HepG2 (cell line): ENCODE measurements around the gene PPA1. TPM values are rescaled to one million over a fixed set of nuclear protein-coding genes. Genes with fewer than 3 reads are reported as not detected.

Experiments
- ATAC-seq: fragments of 200-7000 bp; cut with Tn5 transposase; 3 replicates; pipeline ENCODE4 v1.9.1; 2020; ENCODE audit warnings: mild to moderate bottlenecking, moderate library complexity
- BruUV-seq: library from RNA; stranded (reverse); fragments of 400-500 nt; replicated peaks from 2 replicates; lab custom pipeline; 2021; lab: Mats Ljungman, UMichigan
- CTCF ChIA-PET: fragments of 300-600 bp; formaldehyde crosslinking; extraction: SDS; loops from one replicate; lab custom pipeline; 2021; ENCODE audit warnings: low total read pairs, inconsistent platforms, low intra/inter-chr PET ratio; lab: Yijun Ruan, JAX
- POLR2A ChIA-PET: fragments of 350-600 bp; sonication (Branson Sonifier 250); formaldehyde crosslinking; loops from one replicate; lab custom pipeline; 2020; ENCODE audit warnings: antibody characterized with exemption, inconsistent platforms; lab: Yijun Ruan, JAX
- DNase-seq: peaks from one replicate; pipeline ENCODE4 v3.0.0-alpha.2; 2015; ENCODE audit warnings: low spot score
- FAIRE-seq: peaks from 3 replicates; lab custom pipeline; 2011; peaks lifted over from hg19 to GRCh38; lab: Jason Lieb, UNC
- H2AFZ ChIP-seq: one replicate; pipeline ENCODE4 v1.6.1; 2011; ENCODE audit warnings: low read length, inconsistent platforms
- H3K27ac ChIP-seq: fragments of 300-600 bp; 3 replicates; pipeline ENCODE4 v1.8.0; 2011; ENCODE audit warnings: mixed run types, mild to moderate bottlenecking, mixed read lengths, low read length, inconsistent platforms; ENCODE audit not compliant: insufficient read depth; ENCODE audit errors: extremely low read length
- H3K27me3 ChIP-seq, 2 experiments: fragments of 200-600 bp in 1 of 2; 2 replicates in 1 of 2; 3 replicates in 1 of 2; pipeline versions ENCODE4 v1.6.0 to v1.8.0; 2011; ENCODE audit warnings: low read length in 2 of 2, mild to moderate bottlenecking in 2 of 2, moderate library complexity in 2 of 2, inconsistent platforms in 1 of 2; ENCODE audit not compliant: insufficient read depth in 2 of 2, control insufficient read depth in 1 of 2
- H3K36me3 ChIP-seq, 2 experiments: fragments of 200-600 bp in 1 of 2; replicated peaks in 1 of 2; 2 replicates in 1 of 2; 3 replicates in 1 of 2; pipeline versions ENCODE4 v1.5.1 to v1.8.0; 2011; ENCODE audit warnings: low read length in 2 of 2, inconsistent platforms in 1 of 2; ENCODE audit not compliant: insufficient read depth in 2 of 2, control insufficient read depth in 1 of 2
- H3K4me1 ChIP-seq: 2 replicates; pipeline ENCODE4 v1.5.1; 2012; ENCODE audit warnings: low read length, inconsistent platforms; ENCODE audit not compliant: insufficient read depth
- H3K4me2 ChIP-seq: 2 replicates; pipeline ENCODE4 v1.6.0; 2011; ENCODE audit warnings: low read depth, low read length, inconsistent platforms
- H3K4me3 ChIP-seq, 3 experiments: fragments of 200-600 bp in 1 of 3; sonication (generic), shearing (Covaris generic) in 1 of 3; replicated peaks in 1 of 3; 2 replicates each; pipeline ENCODE4 v1.5.1; 2011 to 2016; ENCODE audit warnings: low read length in 3 of 3, inconsistent platforms in 2 of 3, low read depth in 2 of 3, mild to moderate bottlenecking in 2 of 3, control low read depth in 1 of 3, mixed read lengths in 1 of 3; ENCODE audit not compliant: insufficient read depth in 1 of 3
- H3K79me2 ChIP-seq: one replicate; pipeline ENCODE4 v1.6.1; 2011; ENCODE audit warnings: low read length, inconsistent platforms; ENCODE audit not compliant: insufficient read depth
- H3K9ac ChIP-seq: 2 replicates; pipeline ENCODE4 v1.6.0; 2011; ENCODE audit warnings: mild to moderate bottlenecking, low read depth, low read length, inconsistent platforms; ENCODE audit not compliant: insufficient read depth
- H3K9me3 ChIP-seq: 2 replicates; pipeline ENCODE4 v1.5.1; 2012; ENCODE audit warnings: mild to moderate bottlenecking, low read length
- H4K20me1 ChIP-seq: 2 replicates; pipeline ENCODE4 v1.6.0; 2011; ENCODE audit warnings: inconsistent platforms, mild to moderate bottlenecking, low read length, moderate library complexity; ENCODE audit not compliant: insufficient read depth
- CENPX ChIP-seq: sonication (generic); formaldehyde crosslinking; IDR thresholded peaks from 2 replicates; pipeline ENCODE4 v1.9.0; 2021; ENCODE audit warnings: mild to moderate bottlenecking, missing genetic modification reagents, moderate library complexity
- KLF16 ChIP-seq, 2 experiments: sonication (generic) in 1 of 2; formaldehyde crosslinking in 1 of 2; IDR thresholded peaks; 2 replicates each; pipeline versions ENCODE4 v1.6.1 to v1.8.0; 2016 to 2023; ENCODE audit warnings: missing genetic modification reagents in 2 of 2, missing compliant biosample characterization in 1 of 2
- KMT2A ChIP-seq: sonication (generic); formaldehyde crosslinking; IDR thresholded peaks from 2 replicates; pipeline ENCODE4 v1.4.0; 2020; ENCODE audit warnings: missing genetic modification reagents
- PHF21A ChIP-seq: sonication (generic); formaldehyde crosslinking; IDR thresholded peaks from 2 replicates; pipeline ENCODE4 v1.5.0; 2020; ENCODE audit warnings: mild to moderate bottlenecking, missing genetic modification reagents
- REL ChIP-seq: sonication (generic); formaldehyde crosslinking; conservative IDR thresholded peaks from 2 replicates; pipeline ENCODE4 v1.8.0; 2022; ENCODE audit warnings: mild to moderate bottlenecking, missing genetic modification reagents, moderate library complexity
- RORA ChIP-seq: sonication (generic); formaldehyde crosslinking; IDR thresholded peaks from 2 replicates; pipeline ENCODE4 v1.5.0; 2020; ENCODE audit warnings: mild to moderate bottlenecking, missing genetic modification reagents, moderate library complexity
- TSC22D2 ChIP-seq: sonication (generic); formaldehyde crosslinking; IDR thresholded peaks from 2 replicates; pipeline ENCODE4 v1.5.1; 2020; ENCODE audit warnings: missing genetic modification reagents, mild to moderate bottlenecking, borderline replicate concordance
- ZNF382 ChIP-seq: sonication (generic); formaldehyde crosslinking; IDR thresholded peaks from 2 replicates; pipeline ENCODE4 v1.5.0; 2020; ENCODE audit warnings: missing genetic modification reagents, mild to moderate bottlenecking, borderline replicate concordance
- WGBS: methylation state at CpG from one replicate; pipeline ENCODE4 v1.1.6; 2017; ENCODE audit warnings: low lambda C conversion rate; 5-methylcytosine and 5-hydroxymethylcytosine counted together
- in situ Hi-C: cut with HindIII; loops from 2 replicates; pipeline ENCODE4 v1.10.0; 2017; ENCODE audit warnings: low pct_unique_long_range_greater_than_20kb; ENCODE audit not compliant: extremely low pct_ligation_motif_present
- intact Hi-C: fragments of 100-400 bp; cut with micrococcal nuclease; formaldehyde crosslinking; loops from one replicate; pipeline ENCODE4 v1.10.0; 2022; ENCODE audit not compliant: unreplicated experiment
- polyA plus RNA-seq, 8 experiments: library from polyadenylated mRNA; depleted of rRNA in 3 of 8; stranded (reverse) in 7 of 8; unstranded in 1 of 8; fragments of >200 nt; fragmentation: Illumina TruSeq in 4 of 8; extraction: Trizol in 4 of 8; gene quantifications; 2 replicates each; pipeline versions ENCODE4 v1.2.1 to v1.2.3, GENCODE V29; 2011 to 2016; ENCODE audit warnings: low read depth in 4 of 8, missing spikeins in 1 of 8, mixed read lengths in 1 of 8; ENCODE audit not compliant: insufficient read depth in 1 of 8
- total RNA-seq, 5 experiments: library from RNA; depleted of rRNA; stranded (reverse); fragments of >200 nt; fragmentation: Illumina TruSeq; extraction: Trizol; gene quantifications; 2 replicates each; pipeline ENCODE4 v1.2.3, GENCODE V29; 2016; ENCODE audit warnings: low read depth in 1 of 5
- TF ChIP-seq, protein P1 (sequence below): sonication (generic); formaldehyde crosslinking; IDR thresholded peaks from 2 replicates; pipeline ENCODE4 v1.4.0; 2020; ENCODE audit warnings: low read depth, missing genetic modification reagents

The PPA1 gene
- total and polyA plus RNA-seq, 2 of the 13 experiments (the other 11 are each of a cell fraction or from before 2014, with no cell fraction given), result 136 to 250 TPM

DNA sequence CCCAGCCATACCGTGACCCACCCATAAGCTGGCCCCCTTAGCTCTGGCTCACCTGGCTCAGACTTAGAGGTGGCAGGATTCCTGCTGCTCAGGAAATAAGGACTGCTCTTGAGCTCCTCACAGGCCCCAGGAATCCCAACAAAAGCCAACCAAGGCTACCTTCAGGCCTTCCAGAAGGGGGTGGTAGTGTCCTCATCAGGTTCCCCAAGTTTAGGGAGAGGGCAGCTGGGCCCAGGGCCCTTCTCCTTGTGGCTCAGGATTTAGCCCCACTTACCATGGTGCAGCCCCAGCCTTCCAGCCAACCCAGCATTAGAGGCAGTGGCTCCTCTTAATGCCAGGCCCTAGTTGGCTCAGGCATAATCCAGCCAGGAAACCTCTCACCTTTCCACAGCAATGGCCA, 27.0 kb upstream of the PPA1 start:
- Histone ChIP-seq H4K20me1 (no peaks in the 10 kb centered on the region), H3K79me2 (no peaks in the 10 kb centered on the region), H3K4me2 (no peak overlapping the region), H3K4me1 (peaks cover 47% of the 10 kb centered on the region), H3K4me3 (no peak overlapping the region), H2AFZ (no peak overlapping the region), H3K27ac (no peak overlapping the region), H3K36me3 (no peaks in the 10 kb centered on the region), H3K9ac (no peak overlapping the region), H3K9me3 (peaks cover 9% of the 10 kb centered on the region), H3K27me3 (peaks cover 0 to 8% of the 10 kb centered on the region in 2 experiments; a peak in 3 of 5 replicates)
- POLR2A ChIA-PET, result no interaction called here
- no peak for TF ChIP-seq KLF16 (CRISPR knock-in tag; IDR thresholded peaks at IDR 0.05)
- TF ChIP-seq, protein P1, sequence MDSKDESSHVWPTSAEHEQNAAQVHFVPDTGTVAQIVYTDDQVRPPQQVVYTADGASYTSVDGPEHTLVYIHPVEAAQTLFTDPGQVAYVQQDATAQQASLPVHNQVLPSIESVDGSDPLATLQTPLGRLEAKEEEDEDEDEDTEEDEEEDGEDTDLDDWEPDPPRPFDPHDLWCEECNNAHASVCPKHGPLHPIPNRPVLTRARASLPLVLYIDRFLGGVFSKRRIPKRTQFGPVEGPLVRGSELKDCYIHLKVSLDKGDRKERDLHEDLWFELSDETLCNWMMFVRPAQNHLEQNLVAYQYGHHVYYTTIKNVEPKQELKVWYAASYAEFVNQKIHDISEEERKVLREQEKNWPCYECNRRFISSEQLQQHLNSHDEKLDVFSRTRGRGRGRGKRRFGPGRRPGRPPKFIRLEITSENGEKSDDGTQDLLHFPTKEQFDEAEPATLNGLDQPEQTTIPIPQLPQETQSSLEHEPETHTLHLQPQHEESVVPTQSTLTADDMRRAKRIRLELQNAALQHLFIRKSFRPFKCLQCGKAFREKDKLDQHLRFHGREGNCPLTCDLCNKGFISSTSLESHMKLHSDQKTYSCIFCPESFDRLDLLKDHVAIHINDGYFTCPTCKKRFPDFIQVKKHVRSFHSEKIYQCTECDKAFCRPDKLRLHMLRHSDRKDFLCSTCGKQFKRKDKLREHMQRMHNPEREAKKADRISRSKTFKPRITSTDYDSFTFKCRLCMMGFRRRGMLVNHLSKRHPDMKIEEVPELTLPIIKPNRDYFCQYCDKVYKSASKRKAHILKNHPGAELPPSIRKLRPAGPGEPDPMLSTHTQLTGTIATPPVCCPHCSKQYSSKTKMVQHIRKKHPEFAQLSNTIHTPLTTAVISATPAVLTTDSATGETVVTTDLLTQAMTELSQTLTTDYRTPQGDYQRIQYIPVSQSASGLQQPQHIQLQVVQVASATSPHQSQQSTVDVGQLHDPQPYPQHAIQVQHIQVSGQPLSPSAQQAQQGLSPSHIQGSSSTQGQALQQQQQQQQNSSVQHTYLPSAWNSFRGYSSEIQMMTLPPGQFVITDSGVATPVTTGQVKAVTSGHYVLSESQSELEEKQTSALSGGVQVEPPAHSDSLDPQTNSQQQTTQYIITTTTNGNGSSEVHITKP, result no peak
- TF ChIP-seq CENPX (CRISPR knock-in tag), result no peak
- TF ChIP-seq ZNF382 (CRISPR knock-in tag), result no peak
- TF ChIP-seq RORA (CRISPR knock-in tag), result no peak
- TF ChIP-seq KMT2A (CRISPR knock-in tag), result no peak
- no peak for TF ChIP-seq PHF21A (CRISPR knock-in tag)
- TF ChIP-seq TSC22D2 (CRISPR knock-in tag), result no peak
- TF ChIP-seq REL (CRISPR knock-in tag), result no peak
- ATAC-seq (no peak), FAIRE-seq (no peak), DNase-seq (no peak)
- WGBS, result 86% methylated on average over 1 of the region's 1 CpG
- in situ Hi-C loops, result no loop called here
- no TSS peak for BruUV-seq
- CTCF ChIA-PET, result no interaction called here
- intact Hi-C loops, result no loop called here
